H1 (cell line): ENCODE results near the gene RBM17. TPM values are rescaled to one million over a fixed set of nuclear protein-coding genes. Genes with fewer than 3 reads are reported as not detected.

Experiments
- CTCF ChIA-PET: fragments of 300-600 bp; sonication (Branson Sonifier 250); formaldehyde crosslinking; loops from one replicate; lab custom pipeline; 2021; ENCODE audit not compliant: partially characterized antibody; lab: Charles Lee
- POLR2A ChIA-PET: fragments of 300-600 bp; sonication (Branson Sonifier 250); formaldehyde crosslinking; loops from one replicate; lab custom pipeline; 2021; ENCODE audit warnings: inconsistent platforms; ENCODE audit not compliant: partially characterized antibody; lab: Charles Lee
- DNase-seq, 2 experiments: peaks; one replicate each; pipeline versions ENCODE4 v3.0.0 to v3.0.0-alpha.2; 2010 to 2022; ENCODE audit warnings: low spot score in 2 of 2, low read depth in 1 of 2, mixed read lengths in 1 of 2
- FAIRE-seq: peaks from 2 replicates; lab custom pipeline; 2011; peaks lifted over from hg19 to GRCh38; lab: Jason Lieb, UNC
- H2AFZ ChIP-seq: 2 replicates; pipeline ENCODE4 v1.8.1; 2012; ENCODE audit warnings: low read length, inconsistent platforms
- H2AK5ac ChIP-seq: 2 replicates; pipeline ENCODE4 v1.6.1; 2013; ENCODE audit warnings: low read depth, low read length
- H2BK120ac ChIP-seq: replicated peaks from 2 replicates; pipeline ENCODE3; 2013; ENCODE audit warnings: low read depth, low read length, inconsistent platforms
- H2BK12ac ChIP-seq: 2 replicates; pipeline ENCODE4 v1.6.1; 2013; ENCODE audit warnings: low read depth, low read length
- H2BK15ac ChIP-seq: 2 replicates; pipeline ENCODE4 v1.6.1; 2013; ENCODE audit warnings: low read length
- H2BK20ac ChIP-seq: 2 replicates; pipeline ENCODE4 v1.6.1; 2013; ENCODE audit warnings: low read length
- H2BK5ac ChIP-seq: 2 replicates; pipeline ENCODE4 v1.6.1; 2013; ENCODE audit warnings: low read depth, low read length
- H3K14ac ChIP-seq: 2 replicates; pipeline ENCODE4 v1.6.1; 2013; ENCODE audit warnings: inconsistent platforms; ENCODE audit not compliant: insufficient read length
- H3K18ac ChIP-seq: 2 replicates; pipeline ENCODE4 v1.6.1; 2013; ENCODE audit warnings: low read length; ENCODE audit errors: extremely low read depth
- H3K23ac ChIP-seq: 2 replicates; pipeline ENCODE4 v1.6.1; 2013; ENCODE audit warnings: inconsistent platforms; ENCODE audit not compliant: insufficient read length
- H3K23me2 ChIP-seq: 2 replicates; pipeline ENCODE4 v1.6.1; 2013; ENCODE audit warnings: low read depth, low read length
- H3K27ac ChIP-seq: 2 replicates; pipeline ENCODE4 v1.6.1; 2011; ENCODE audit warnings: low read depth, low read length, inconsistent platforms
- H3K27me3 ChIP-seq, 4 experiments: replicated peaks in 1 of 4; 1 replicate in 1 of 4; 2 replicates in 3 of 4; pipeline versions ENCODE4 v1.6.1 to v1.8.1; 2011 to 2013; ENCODE audit warnings: low read length in 3 of 4, mild to moderate bottlenecking in 3 of 4, inconsistent platforms in 2 of 4, mixed read lengths in 2 of 4, moderate library complexity in 1 of 4; ENCODE audit not compliant: control insufficient read depth in 3 of 4, insufficient read depth in 3 of 4; ENCODE audit errors: extremely low read depth in 1 of 4
- H3K36me3 ChIP-seq, 4 experiments: 2 replicates each; pipeline versions ENCODE4 v1.6.1 to v1.8.1; 2011 to 2013; ENCODE audit warnings: mild to moderate bottlenecking in 4 of 4, low read length in 3 of 4, moderate library complexity in 2 of 4, control low read depth in 1 of 4, inconsistent platforms in 1 of 4; ENCODE audit not compliant: insufficient read depth in 4 of 4, control insufficient read depth in 2 of 4
- H3K4ac ChIP-seq: replicated peaks from 2 replicates; pipeline ENCODE3; 2013; ENCODE audit warnings: low read length, low read depth, mixed read lengths, inconsistent platforms; ENCODE audit not compliant: insufficient read length
- H3K4me1 ChIP-seq, 4 experiments: replicated peaks in 1 of 4; 1 replicate in 1 of 4; 2 replicates in 3 of 4; pipeline versions ENCODE4 v1.6.1 to v1.8.1; 2011 to 2013; ENCODE audit warnings: low read length in 3 of 4, inconsistent platforms in 2 of 4, mixed read lengths in 1 of 4; ENCODE audit not compliant: insufficient read depth in 4 of 4, control insufficient read depth in 3 of 4
- H3K4me2 ChIP-seq, 2 experiments: 2 replicates each; pipeline versions ENCODE4 v1.6.1 to v1.8.1; 2011 to 2013; ENCODE audit warnings: low read depth in 2 of 2, low read length in 2 of 2, control low read depth in 1 of 2, inconsistent platforms in 1 of 2, mild to moderate bottlenecking in 1 of 2; ENCODE audit not compliant: insufficient read depth in 1 of 2
- H3K4me3 ChIP-seq, 4 experiments: fragments of 200-600, 300-600 bp in 1 of 4; sonication (generic), shearing (Covaris generic), sonication (Bioruptor Twin) in 1 of 4; 2 replicates each; pipeline versions ENCODE4 v1.5.1 to v1.8.1; 2011 to 2016; ENCODE audit warnings: low read length in 4 of 4, low read depth in 3 of 4, control low read depth in 2 of 4, inconsistent platforms in 2 of 4, mild to moderate bottlenecking in 2 of 4, mixed read lengths in 1 of 4, moderate library complexity in 1 of 4; ENCODE audit not compliant: insufficient read depth in 2 of 4; ENCODE audit errors: extremely low read depth in 1 of 4
- H3K56ac ChIP-seq: replicated peaks from 2 replicates; pipeline ENCODE3; 2013; ENCODE audit warnings: low read depth, mild to moderate bottlenecking, mixed read lengths, low read length, inconsistent platforms; ENCODE audit not compliant: insufficient read length
- H3K79me1 ChIP-seq: 2 replicates; pipeline ENCODE4 v1.6.1; 2013; ENCODE audit warnings: low read depth, low read length, control low read depth
- H3K79me2 ChIP-seq, 2 experiments: 2 replicates each; pipeline versions ENCODE4 v1.6.1 to v1.8.1; 2012 to 2013; ENCODE audit warnings: low read length in 2 of 2, mild to moderate bottlenecking in 2 of 2, inconsistent platforms in 1 of 2; ENCODE audit not compliant: insufficient read depth in 2 of 2, control insufficient read depth in 1 of 2
- H3K9ac ChIP-seq, 4 experiments: replicated peaks in 1 of 4; 1 replicate in 1 of 4; 2 replicates in 3 of 4; pipeline versions ENCODE4 v1.6.1 to v1.8.1; 2011 to 2013; ENCODE audit warnings: low read depth in 3 of 4, low read length in 3 of 4, control low read depth in 2 of 4, mild to moderate bottlenecking in 2 of 4, moderate library complexity in 2 of 4, inconsistent platforms in 1 of 4; ENCODE audit errors: extremely low read depth in 1 of 4
- H3K9me3 ChIP-seq, 2 experiments: 2 replicates each; pipeline versions ENCODE4 v1.6.1 to v1.8.1; 2012 to 2013; ENCODE audit warnings: mild to moderate bottlenecking in 2 of 2, moderate library complexity in 2 of 2, control low read depth in 1 of 2, inconsistent platforms in 1 of 2, low read depth in 1 of 2, low read length in 1 of 2, mixed read lengths in 1 of 2; ENCODE audit not compliant: insufficient read depth in 2 of 2
- H4K20me1 ChIP-seq, 2 experiments: replicated peaks in 1 of 2; 2 replicates each; pipeline versions ENCODE3 to v1.8.1; 2011 to 2013; ENCODE audit warnings: inconsistent platforms in 2 of 2, low read length in 2 of 2, mild to moderate bottlenecking in 1 of 2; ENCODE audit not compliant: insufficient read depth in 2 of 2, control insufficient read depth in 1 of 2
- H4K5ac ChIP-seq: 2 replicates; pipeline ENCODE4 v1.6.1; 2013; ENCODE audit warnings: low read length, low read depth, mixed read lengths, inconsistent platforms; ENCODE audit not compliant: insufficient read length
- H4K8ac ChIP-seq: 2 replicates; pipeline ENCODE4 v1.8.0; 2013; ENCODE audit warnings: mild to moderate bottlenecking, moderate library complexity, low read length, inconsistent platforms; ENCODE audit not compliant: insufficient read depth; ENCODE audit errors: extremely low read depth
- H4K91ac ChIP-seq: replicated peaks from 2 replicates; pipeline ENCODE3; 2013; ENCODE audit warnings: low read length, mixed read lengths, inconsistent platforms; ENCODE audit not compliant: insufficient read length
- GTF2F1 ChIP-seq: IDR thresholded peaks from 2 replicates; pipeline ENCODE4 v1.6.1; 2012; ENCODE audit warnings: low read depth, low read length, improper control_type of control experiment, borderline replicate concordance
- JUN ChIP-seq: IDR thresholded peaks from 2 replicates; pipeline ENCODE4 v1.6.1; 2011; ENCODE audit warnings: low read depth, mild to moderate bottlenecking, improper control_type of control experiment, low read length
- MAFK ChIP-seq: IDR thresholded peaks from 2 replicates; pipeline ENCODE4 v1.6.1; 2012; ENCODE audit warnings: low read depth, mild to moderate bottlenecking, improper control_type of control experiment, low read length
- SIN3A ChIP-seq, 2 experiments: IDR thresholded peaks in 1 of 2; conservative IDR thresholded peaks in 1 of 2; 2 replicates each; pipeline ENCODE4 v1.6.1; 2011 to 2012; ENCODE audit warnings: low read length in 2 of 2, improper control_type of control experiment in 1 of 2, low read depth in 1 of 2, mild to moderate bottlenecking in 1 of 2
- SP1 ChIP-seq: IDR thresholded peaks from 2 replicates; pipeline ENCODE4 v1.6.1; 2011; ENCODE audit warnings: low read depth, low read length
- TAF1 ChIP-seq: IDR thresholded peaks from 2 replicates; pipeline ENCODE4 v1.6.1; 2011; ENCODE audit warnings: mild to moderate bottlenecking, low read depth, low read length
- WGBS, 2 experiments: shearing (Covaris generic) in 1 of 2; methylation state at CpG; one replicate each; pipeline versions ENCODE4 v1.1.6 to v1.1.7; 2013 to 2015; ENCODE audit warnings: low lambda C conversion rate in 2 of 2, mixed read lengths in 2 of 2, inconsistent platforms in 1 of 2, low coverage in 1 of 2, missing lambda C conversion rate in 1 of 2; ENCODE audit not compliant: insufficient replicate concordance in 2 of 2, insufficient coverage in 1 of 2, insufficient read length in 1 of 2; ENCODE audit errors: extremely low coverage in 1 of 2, missing lambda C conversion rate in 1 of 2; 5-methylcytosine and 5-hydroxymethylcytosine counted together
- polyA plus RNA-seq, 7 experiments: library from polyadenylated mRNA; depleted of rRNA in 3 of 7; stranded (reverse) in 5 of 7; unstranded in 2 of 7; fragments of >200 nt in 5 of 7; fragments of 200-250 nt in 2 of 7; gene quantifications; 1 replicate in 5 of 7; 2 replicates in 1 of 7; 4 replicates in 1 of 7; pipeline versions ENCODE4 v1.2.1 to v1.2.3, GENCODE V29; 2011 to 2013; ENCODE audit warnings: missing spikeins in 2 of 7, mixed read lengths in 2 of 7
- total RNA-seq: library from RNA; stranded (reverse); fragmentation: NEBNext Ultra II Directional; extraction: Animal tissue kit (Norgen Biotek cat#: 25700); gene quantifications from 2 replicates; pipeline ENCODE4 v1.2.1, GENCODE V29; 2021

The RBM17 gene
- total and polyA plus RNA-seq, 2 of the 8 experiments (the other 6 are each of a cell fraction or from before 2014, with no cell fraction given) = 15.7 to 128 TPM

DNA sequence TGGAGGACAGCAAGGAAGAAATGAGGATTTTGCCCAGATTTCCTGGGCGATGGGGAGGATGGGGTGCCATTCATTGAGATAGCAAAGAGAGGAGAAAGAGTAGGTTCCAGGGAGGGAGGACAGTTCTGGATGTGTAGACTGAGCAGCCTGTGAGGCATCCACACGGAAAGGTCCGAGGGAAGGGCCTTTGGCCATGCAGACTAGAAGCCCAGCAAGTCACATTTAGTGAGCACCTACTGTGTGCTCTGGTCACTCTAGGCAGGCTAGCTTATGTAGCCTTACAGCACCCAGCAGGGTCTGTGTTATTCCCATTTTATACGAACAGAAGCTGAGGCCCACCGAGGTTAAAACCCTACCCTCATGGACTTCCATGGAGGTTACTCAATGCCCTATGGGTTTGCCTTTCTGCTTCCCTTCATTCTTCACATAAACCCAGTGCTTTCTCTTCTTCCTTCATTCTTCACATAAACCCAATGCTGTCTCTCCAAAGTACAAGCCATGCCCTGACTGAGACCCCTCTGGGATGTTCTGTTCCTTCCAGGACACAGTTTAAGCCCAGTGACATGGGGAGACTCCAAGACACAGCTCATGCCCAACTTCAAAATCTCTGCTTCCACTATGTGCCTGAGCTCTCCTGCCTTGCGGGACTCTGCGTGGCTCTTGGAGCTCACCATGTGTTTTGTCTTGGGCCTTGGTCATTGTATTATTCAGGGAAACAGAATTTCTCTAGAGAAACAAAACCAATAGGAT, 40.4 kb upstream of the RBM17 start:
- Histone ChIP-seq H4K91ac (no peak overlapping the region), H3K4ac (no peak overlapping the region), H3K18ac (no peak overlapping the region), H2BK120ac (no peak overlapping the region), H3K4me3 (no peak overlapping the region), H3K23ac (no peak overlapping the region), H2AK5ac (no peak overlapping the region), H2BK20ac (no peak overlapping the region), H3K79me2 (no peaks in the 10 kb centered on the region), H3K56ac (no peak overlapping the region), H3K36me3 (no peaks in the 10 kb centered on the region), H3K4me2 (no peak overlapping the region), H3K9ac (no peak overlapping the region), H4K5ac (no peak overlapping the region), H3K27me3 (no peaks in the 10 kb centered on the region), H2BK5ac (no peak overlapping the region), H3K23me2 (no peaks in the 10 kb centered on the region), H2BK12ac (no peak overlapping the region), H2BK15ac (no peak overlapping the region), H3K9me3 (no peaks in the 10 kb centered on the region), H2AFZ (no peak overlapping the region), H3K79me1 (no peaks in the 10 kb centered on the region), H3K27ac (no peak overlapping the region), H3K4me1 (no peaks in the 10 kb centered on the region), H3K14ac (no peak overlapping the region)
- POLR2A ChIA-PET = no interaction called here
- no peak for FAIRE-seq
- TF ChIP-seq SP1 (no peak), GTF2F1 (no peak), JUN (no peak), MAFK (no peak), TAF1 (no peak), SIN3A (conservative IDR thresholded peaks at IDR 0.05 in 1 of 2, IDR thresholded peaks at IDR 0.05 in 1 of 2; ENCODE audit: low read depth in 1 of 2, low read length in 2 of 2) (no peak)
- TF ChIP-seq, all 59 proteins: peak for 0
- WGBS, 2 experiments = 90% methylated on average over 7 of the region's 7 CpGs; no CpG with 5 or more reads in 1 of the 2 experiments
- DNase-seq = peak in 1 of 2 experiments; percentile 24
- Histone ChIP-seq H4K8ac (no peak overlapping the region), H4K20me1 (no peaks in the 10 kb centered on the region)
- CTCF ChIA-PET = interaction anchor here (1.1 to 2.9 kb wide), 3 partner anchors 19 to 95 kb away, joined by 4 to 7 read pairs (median 4); no protein-coding TSS in a partner anchor
